SKM-1 treated with dmso at 0.1 percent for 144 hours (cell line): ENCODE measurements around the gene GATD1.
A peak's percentile ranks its signal among the peaks of the same experiment; 100 is the strongest.

Experiments used
- DNase-seq: peaks from one replicate; lab custom pipeline; 2025; ENCODE audit not compliant: unreplicated experiment; lab: John Stamatoyannopoulos, UW

GATD1 gene

DNA sequence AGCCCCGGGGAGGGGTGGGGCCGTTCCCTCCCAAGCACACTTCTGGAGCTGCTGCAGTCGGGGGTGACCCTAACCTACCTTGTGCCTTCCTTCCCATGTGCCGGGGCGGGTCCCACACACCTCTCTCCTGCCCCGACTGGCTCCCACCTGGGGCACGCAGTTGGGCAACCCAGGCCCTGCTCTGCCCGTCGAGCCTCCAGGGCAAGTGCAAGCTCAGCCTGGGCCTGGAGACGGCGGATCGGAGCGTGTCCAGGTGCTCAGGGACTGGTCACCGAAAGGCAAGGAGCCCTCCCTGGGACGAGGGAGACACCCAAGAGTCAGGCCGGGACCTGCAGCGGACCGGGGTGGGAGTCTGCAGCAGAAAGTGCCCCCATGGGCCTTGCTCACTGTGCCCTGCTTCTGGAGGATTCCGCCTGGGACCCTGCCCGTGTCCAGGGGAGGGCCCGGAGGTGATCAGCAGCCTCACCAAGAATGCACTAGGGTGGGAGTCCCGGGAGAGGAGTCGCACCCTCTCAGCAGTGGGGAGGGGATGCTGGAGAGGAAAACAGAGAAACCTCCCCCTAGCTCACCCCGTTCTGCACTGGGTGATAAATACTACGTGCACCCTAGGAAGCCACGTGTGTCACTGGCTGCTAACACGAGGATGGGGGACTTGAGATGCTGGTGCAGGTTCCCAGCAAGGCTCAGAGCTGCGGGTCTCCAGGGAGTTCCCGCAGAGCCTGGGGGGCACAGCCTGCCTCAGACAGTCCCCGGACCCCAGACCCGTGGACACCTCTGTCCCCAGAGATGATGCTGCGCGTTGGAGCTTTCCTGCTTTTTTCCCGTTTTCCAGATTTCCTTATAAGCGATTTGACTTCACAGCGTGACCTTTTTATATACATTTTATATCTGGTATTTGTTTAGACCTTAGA is 5.2 kb upstream of the GATD1 start:
- DNase-seq = no peak

DNA sequence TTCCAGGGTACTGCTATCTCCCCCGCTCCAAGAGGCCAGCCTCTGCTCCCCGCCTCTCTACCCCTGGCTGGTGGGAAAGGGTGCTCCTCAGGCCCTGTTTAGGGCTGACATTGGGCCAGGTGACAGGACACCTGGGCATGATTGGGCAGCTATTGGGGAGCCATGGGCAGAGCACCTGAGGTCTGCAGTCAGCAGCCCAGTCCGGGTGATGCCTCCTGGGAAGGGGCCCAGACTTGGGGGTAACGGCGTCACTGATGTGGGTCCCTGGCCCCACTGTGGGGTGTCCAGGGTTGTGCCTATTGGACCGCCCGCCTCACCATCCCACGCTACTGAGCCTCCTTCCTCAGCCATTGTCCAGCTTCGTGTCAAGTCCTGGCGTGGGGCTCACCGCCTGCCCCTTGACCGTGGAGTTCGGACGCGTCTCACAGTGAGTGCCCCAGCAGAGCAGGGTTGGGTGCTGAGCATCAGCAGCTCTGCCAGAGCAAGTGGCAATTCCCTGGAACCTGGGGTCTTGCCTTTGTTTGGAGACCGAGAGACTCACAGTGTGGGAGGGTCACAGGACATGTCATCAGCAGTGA is 2.8 kb upstream of the GATD1 start:
- no peak for DNase-seq

DNA sequence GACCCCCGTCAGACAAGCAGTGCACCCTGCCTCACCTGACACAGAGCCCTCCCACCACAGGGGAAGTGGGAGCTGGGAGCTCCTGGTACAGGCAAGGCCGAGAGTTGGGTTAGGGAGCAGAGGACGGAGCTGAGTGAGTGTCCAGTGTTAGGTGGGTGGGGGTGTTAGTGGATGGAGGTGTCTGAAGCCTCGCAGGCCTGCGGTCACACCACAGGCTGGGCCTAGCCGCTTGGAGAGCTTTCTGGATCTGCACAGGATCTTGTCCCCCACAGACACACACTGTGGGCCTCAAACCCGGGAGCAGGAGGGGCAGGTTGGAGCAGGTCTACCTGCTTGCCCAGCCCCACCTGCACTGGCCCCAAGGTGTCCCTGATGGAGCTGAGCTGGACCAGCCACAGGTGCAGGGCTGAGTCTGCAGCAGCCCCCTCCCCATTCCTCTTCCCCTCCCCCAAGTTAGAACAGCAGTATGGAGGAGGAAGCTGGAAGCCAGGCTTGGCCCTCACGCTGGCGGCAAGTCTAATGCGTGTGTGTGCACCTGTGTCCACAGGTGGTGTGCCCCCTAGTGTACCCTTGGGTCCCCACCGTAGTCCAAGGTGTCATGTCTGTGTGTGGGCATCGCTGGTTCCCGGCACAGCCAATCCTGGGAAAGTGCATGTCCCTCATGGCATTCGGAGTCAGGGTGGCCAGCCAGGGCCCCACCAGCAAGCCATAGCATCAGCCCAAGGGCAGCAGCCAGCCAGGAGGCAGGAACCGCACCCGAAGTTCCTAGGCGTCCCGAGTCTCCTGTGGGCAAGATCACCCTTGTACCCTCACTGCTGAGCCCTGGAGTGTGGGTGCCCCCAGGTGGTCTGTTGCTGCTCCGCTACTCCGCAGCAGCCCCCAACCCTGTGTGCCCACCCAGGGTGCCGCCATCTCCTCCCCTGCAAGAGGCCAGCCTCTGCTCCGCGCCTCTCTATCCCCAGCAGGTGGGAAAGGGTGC is 2.0 kb upstream of the GATD1 start:
- DNase-seq = no peak

DNA sequence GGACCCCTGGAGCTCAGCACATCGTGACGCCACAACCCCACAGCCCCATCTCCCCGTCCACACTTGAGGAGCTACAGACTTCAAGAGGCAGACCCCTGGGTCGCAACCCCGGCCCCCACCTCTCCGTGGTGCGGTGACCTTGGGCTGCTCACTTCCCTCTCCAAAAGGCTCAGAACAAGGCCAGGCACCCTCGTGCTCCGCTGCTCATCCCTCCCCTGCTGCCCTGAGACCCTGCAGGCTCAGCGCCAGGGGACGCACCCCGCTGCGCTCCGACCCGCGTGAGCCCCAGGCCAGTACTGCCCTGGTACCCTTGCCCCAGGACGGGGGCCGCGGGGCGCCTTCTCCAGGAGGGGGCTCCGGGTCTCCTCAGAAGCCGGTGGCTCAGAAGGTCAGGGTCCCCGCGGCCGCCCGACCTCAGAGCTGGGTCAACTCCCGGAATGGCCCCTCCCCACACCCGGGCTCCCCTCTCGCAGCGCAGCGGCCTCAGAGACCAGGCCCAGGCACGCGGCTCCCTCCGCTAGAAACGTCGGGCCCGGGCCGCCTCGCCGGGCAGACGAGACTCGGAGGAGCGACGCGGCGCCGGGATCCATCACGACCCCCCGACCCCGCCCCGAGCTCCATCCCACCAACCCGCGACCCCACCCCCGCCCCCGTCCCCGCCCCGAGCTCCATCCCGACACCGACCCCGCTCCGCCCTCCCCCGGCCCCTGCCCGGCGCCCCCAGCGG is 563 bp downstream of the GATD1 start:
- DNase-seq = peak; percentile 14

DNA sequence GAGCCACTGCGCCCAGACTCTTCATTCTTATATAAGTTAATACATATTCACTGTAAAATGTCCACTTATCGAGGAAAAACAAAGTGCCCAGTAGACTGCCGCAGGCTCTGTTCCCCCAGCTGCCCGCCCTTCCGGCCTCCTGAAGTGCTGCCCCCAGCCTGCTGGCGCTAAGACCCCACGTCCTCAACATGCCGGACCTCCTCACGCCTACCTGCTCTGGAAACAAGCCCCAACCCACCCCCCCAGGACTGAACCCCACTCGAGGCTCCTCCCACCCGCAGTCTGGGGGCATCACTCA is 1.1 kb downstream of the GATD1 start:
- DNase-seq = no peak

DNA sequence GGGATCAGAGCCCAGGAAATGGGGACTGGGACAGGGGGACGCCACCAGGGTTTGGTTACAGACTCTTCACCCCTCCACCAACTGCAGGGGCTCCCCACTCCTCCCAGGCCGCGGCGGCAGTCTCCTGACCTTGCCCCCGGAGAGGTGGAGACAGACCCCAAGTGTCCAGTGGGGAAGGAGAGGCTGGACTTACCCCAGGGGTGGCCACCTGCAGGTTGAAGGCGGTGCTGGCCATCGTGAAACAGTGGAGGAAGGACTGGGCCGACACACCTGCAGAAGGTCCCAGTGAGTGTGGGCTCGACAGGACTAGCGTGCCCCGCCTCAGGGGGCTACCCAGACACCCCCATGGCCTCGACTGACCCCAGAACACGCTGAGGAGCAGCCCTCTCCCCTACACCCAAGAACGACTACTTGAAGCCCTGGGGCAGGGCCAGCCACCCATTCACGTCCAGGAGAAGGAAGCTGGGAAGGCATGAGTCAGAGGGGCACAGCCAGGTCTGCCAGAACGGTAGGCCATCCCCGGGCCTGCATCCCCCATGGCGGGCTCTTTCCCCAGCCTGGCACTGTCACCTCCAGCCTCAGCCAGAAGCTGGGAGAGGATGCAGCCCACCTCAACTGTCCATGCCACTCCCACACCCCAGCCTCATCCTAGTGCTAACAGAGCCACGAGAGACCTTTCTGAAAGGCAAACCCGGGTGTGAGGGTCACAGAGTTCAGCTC is 2.3 kb downstream of the GATD1 start:
- DNase-seq = no peak

DNA sequence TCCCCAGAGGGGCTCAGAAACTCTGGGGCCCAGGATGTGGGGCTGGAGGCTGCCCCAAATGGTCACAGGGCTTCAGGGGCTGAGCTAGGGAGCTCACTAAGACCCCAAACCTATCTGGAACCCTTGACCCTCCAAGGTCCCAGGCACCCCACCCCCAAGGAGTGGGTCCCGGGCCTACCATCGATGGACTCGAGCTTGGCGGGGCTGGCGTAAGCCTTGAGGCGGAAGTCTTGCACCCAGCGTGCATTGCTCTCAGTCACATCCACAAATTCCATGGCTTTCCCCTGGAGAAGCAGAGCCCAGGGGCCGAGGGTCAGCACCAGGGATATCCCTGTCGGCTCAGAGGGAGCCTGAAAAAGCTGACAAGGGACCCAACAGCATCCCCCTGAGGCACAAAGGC is 3.5 kb downstream of the GATD1 start:
- no peak for DNase-seq

DNA sequence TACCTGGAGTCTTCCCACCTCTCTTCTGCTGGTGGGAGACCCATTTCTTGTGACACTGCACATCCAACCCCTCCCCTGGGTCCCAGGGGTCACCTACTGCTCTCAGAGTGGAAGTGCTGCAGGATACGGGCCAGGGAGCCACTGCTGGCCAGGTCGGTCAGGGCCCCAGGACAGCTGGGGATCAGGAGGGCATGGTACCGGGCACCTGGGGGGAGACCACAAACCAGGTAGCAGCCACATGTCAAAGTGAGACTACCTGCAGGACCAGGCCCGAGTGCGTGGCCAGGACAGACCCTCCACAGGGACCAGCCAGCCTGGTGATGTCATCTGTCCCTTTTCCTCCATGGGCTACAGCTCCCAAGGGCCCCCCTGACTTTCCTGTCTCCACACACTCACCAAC is 3.9 kb downstream of the GATD1 start:
- no peak for DNase-seq

DNA sequence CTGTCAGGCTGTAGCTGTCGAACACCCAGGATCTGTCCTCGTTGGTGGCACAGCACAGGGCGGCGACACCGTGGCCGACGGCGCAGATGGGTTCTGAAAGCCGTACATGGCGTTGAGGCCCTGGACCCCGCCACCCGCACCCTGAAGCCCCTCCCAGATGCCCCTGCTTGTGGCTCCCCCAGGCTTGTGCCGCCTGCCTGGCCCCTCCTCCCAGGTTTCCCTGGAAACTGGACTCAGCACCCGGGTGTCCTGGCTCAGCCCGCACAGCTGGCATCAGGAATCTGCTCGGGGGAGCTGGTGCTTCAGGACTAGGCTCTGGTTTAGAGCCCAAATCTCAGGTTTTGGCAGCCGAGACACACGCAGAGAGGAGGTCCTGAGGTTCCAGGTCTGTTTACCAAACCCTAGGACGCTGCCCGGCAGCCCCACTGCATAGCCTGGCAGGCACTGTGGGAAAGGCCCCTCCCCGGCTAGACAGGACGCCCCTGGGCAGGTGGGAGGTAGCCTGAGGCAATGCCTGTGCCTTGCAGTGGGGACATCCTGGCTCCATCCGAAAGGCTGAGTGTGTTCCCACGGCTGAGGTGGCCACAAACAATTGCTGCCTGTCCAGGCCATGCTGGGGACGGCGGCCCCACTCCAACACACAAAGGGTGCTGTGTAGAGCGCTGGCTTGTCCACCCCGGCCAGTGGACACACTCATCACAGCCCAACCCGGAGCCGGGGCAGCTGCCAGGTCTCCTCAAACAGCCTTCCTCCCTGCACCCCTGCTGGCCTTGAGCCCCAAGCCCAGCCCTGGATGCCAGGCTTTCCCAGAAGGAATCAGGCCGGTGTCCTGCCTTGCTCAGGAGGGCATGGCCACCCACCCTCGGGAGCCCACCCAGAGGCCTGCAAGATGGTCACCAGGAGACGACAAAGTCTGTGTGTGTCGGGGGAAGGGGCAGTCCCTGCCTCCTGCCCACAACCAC is 4.6 kb downstream of the GATD1 start:
- no peak for DNase-seq

DNA sequence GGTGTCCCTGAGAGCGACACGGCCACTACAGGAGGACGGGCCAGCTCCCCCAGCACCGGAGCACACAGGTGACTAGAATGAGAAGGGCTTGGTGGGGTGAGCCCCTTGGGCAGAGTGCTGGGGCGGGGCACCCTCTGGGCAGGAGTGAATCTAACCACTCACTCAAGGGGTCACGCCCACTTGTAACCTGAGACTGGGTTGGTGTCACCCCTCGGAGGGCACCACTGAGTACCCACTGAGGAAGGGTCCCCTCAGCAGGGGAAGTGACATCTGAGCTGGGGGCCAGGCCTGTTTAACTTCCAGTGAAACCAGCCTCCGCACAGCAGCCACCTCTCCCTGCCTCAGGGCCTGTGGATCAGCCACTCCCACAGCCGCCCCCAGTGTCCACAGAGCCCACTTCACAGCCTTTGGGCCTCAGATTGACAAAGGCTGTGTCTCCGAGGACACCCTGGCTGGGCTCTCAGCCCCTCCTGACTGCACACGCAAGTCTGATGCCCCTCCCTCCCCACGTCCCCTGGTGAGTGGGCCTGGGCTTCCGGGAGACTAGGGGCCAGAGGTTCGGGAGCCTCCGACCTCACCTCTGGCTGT is 5.6 kb downstream of the GATD1 start:
- no peak for DNase-seq

DNA sequence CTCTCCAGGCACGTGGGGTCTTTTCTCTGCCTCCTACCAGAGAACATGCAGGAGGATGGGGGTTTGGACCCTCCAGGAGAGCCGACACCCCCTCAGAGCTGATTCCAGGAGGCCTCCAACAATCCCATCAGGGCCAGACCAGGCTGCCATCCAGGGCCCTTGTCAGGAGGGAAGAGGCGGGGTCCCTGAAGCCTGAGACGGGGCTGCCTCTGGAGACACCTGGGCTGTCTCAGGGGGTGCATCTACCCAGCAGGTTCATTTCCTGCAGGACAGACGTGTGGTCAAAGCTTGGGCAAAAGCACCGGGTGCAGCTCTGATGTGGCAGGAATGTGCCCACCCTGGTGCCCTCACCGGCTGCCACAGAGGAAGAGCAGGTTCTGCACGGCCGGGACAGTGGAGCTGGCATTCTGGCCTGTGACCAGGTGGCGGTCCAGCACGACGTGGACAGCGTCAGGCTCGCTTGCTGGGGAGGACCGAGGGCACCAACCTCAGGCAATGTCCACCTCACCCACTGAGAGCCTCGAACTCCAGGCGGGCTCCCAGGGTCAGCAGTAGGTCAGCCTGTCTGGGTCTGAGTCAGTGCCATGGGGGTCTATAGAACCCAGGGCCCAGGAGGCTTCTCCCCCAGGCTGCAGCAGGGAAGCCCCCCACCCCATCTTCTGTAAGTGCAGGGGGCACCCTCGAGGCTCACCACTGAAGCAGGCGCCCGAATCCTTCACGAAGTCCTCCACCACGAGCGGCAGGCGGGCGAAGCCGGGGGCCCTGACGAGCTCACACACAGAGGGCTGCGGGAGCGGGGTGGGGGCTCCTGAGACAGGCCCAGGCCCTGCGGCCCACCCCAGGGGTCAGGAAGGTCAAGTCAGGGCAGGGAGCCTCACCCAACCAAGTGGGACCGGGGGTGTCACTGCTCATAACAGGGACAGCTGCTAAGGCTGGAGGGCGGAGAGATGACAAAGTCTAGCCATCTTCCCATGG is 6.4 kb downstream of the GATD1 start:
- DNase-seq = no peak

DNA sequence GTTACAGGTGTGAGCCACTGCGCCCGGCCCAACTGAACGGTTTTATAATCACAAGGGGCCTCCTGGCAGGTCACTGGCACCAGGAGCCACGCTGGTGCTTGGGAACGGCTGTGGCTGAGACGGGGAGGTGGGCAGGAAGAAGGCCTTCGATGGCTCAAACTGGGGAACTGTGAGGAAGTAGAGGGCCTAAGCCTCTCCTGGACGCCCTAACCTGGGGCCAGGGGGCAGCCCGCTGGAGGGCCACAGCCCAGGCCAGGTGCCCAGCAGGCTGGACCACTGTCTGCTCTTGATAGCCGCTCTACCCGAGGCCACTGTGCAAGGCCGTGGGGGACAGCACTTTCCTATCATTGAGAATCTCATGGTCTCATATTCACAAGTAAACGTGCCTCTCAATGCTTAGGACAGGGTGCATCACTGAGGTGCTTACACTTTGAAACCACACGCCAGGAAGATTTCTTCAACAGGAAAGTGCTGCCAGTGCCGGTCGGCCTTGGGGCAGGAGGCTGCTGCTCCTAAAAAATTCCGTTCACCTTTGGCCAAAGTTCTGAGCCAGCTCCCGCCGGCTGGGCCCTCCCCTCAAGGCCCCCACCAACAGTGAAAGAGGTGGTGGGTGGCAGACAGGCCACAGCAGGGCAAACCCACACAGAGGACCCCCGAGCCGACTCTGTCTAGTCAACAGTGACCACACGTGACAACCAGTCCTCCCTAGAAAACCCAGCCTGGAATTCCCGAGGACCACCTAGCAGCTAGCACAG is 7.2 kb downstream of the GATD1 start:
- DNase-seq = no peak

DNA sequence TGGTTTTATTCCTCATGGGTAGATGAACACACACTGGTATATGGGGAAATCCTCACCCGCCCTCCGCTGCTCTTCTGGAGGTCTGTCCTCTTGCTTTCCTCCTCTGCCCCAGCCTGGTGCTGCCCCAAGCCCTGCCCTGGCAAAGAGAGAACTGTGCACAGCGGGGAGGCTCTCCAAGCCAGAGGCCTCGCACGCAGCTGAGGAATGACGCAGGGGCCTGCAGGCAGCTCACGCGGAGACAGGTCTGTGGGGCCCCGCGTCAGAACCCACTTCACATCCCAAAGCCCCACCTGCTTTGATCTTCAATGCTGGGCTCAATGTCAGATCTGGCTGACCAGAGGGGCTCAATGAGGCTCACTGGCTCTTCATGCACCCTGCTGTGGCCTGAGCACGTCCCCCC is 10.0 kb downstream of the GATD1 start:
- no peak for DNase-seq

DNA sequence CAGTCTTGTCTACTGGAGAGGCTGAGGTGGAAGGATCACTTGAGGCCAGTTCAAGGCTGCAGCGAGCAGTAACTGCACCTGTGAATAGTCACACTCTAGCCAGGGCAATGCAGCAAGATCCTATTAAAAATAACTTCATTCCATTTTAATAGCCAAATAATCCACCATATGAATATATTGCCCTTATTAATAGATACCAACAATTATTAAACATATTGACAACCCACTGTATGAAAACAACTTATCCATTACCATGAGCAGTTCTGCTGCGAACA is 10.4 kb downstream of the GATD1 start:
- DNase-seq = no peak

DNA sequence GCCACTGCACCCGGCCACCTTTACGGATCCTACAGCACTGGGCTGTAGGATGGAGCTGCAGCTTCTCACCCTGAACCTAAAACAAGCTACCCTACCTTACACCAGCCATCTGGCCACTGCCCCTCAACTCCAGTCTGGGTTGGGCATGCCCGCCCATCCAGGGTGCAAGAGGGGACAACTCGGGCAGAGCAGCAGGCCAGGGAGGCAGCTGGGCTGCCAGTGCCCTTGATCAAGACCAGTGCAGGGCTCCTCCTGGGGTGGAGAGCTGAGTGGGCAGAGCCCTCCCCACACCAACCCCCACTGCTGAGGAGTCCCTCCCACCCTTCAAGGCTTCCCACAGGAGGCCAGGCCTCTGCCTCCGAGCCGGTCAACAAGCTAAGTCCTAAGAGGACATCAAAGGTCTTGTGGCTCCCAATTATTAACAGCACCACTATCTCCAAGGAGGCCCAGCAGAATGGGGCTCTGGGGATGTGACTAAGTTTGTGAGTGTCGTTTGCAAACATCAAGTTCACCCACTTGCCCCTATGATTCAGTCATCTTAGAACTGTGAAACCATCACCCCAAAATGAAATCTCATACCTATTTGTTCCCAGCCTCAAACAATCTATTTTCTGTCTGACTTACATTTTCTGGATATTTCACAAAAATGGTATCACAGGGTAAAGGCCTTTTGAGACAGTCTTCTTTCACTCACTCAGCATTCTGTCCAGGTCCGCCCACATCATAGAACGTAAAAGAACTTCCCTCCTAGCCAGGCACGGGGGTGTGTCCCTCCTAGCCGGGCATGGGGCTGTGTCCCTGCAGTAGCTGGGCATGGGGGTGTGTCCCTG is 11.0 kb downstream of the GATD1 start:
- DNase-seq = no peak

DNA sequence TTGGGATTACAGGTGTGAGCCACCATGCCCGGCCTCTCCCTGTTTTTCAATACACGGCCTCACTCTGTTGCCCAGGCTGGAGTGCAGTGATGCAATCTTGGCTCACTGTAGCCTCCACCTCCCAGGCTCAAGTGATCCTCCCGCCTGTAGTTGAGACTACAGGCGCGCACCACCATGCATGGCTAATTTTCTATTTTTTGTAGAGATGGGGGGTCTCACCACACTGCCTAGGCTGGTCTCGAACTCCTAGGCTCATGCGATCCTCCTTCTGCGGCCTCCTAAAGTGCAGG is 11.5 kb downstream of the GATD1 start:
- no peak for DNase-seq
